GM12878 (cell line): ENCODE results near the gene CACTIN.

Source experiments
- EGR1 ChIP-seq, 2 experiments: IDR thresholded peaks; 1 replicate in 1 of 2; 2 replicates in 1 of 2; pipeline ENCODE4 v1.6.1; 2011 to 2012; ENCODE audit warnings: low read depth in 2 of 2, low read length in 2 of 2, borderline replicate concordance in 1 of 2, mild to moderate bottlenecking in 1 of 2, moderate library complexity in 1 of 2
- MAX ChIP-seq: IDR thresholded peaks from 2 replicates; pipeline ENCODE4 v1.6.1; 2012; ENCODE audit warnings: low read depth, low read length, improper control_type of control experiment
- POLR2AphosphoS5 ChIP-seq: IDR thresholded peaks from 2 replicates; pipeline ENCODE4 v1.6.1; 2011; ENCODE audit warnings: mild to moderate bottlenecking, low read length, inconsistent platforms
- RCOR1 ChIP-seq: conservative IDR thresholded peaks from 2 replicates; pipeline ENCODE4 v1.6.1; 2012; ENCODE audit warnings: low read depth, low read length, improper control_type of control experiment
- RELB ChIP-seq: fragments of 450-650 bp; IDR thresholded peaks from 2 replicates; pipeline ENCODE4 v1.6.1; 2017; ENCODE audit warnings: low read depth, mild to moderate bottlenecking, moderate library complexity
- TCF12 ChIP-seq: IDR thresholded peaks from 2 replicates; pipeline ENCODE4 v1.6.1; 2011; ENCODE audit warnings: low read depth, mild to moderate bottlenecking, low read length
- YY1 ChIP-seq: IDR thresholded peaks from 2 replicates; pipeline ENCODE4 v1.6.1; 2011; ENCODE audit warnings: low read depth, mild to moderate bottlenecking, low read length
- ZNF207 ChIP-seq: fragments of 450-650 bp; IDR thresholded peaks from 2 replicates; pipeline ENCODE4 v1.6.1; 2014; ENCODE audit warnings: antibody characterized with exemption, mild to moderate bottlenecking, borderline replicate concordance
- TF ChIP-seq, protein P1 (sequence below), 3 experiments: IDR thresholded peaks in 2 of 3; conservative IDR thresholded peaks in 1 of 3; 2 replicates each; pipeline ENCODE4 v1.5.1; 2011; ENCODE audit warnings: low read depth in 3 of 3, low read length in 3 of 3, mild to moderate bottlenecking in 3 of 3, control low read depth in 2 of 3, moderate library complexity in 2 of 3, inconsistent platforms in 1 of 3, mixed read lengths in 1 of 3; ENCODE audit not compliant: control insufficient read depth in 2 of 3, insufficient read depth in 1 of 3; ENCODE audit errors: extremely low read depth in 1 of 3

- TF ChIP-seq POLR2AphosphoS5 (no peak), YY1 (no peak), MAX (no peak), TCF12 (no peak), RCOR1 (no peak), EGR1 (IDR thresholded peaks at IDR 0.05; ENCODE audit: borderline replicate concordance in 1 of 2, low read depth in 2 of 2, low read length in 2 of 2) (no peak), RELB (no peak), ZNF207 (no peak)
- TF ChIP-seq, protein P1, sequence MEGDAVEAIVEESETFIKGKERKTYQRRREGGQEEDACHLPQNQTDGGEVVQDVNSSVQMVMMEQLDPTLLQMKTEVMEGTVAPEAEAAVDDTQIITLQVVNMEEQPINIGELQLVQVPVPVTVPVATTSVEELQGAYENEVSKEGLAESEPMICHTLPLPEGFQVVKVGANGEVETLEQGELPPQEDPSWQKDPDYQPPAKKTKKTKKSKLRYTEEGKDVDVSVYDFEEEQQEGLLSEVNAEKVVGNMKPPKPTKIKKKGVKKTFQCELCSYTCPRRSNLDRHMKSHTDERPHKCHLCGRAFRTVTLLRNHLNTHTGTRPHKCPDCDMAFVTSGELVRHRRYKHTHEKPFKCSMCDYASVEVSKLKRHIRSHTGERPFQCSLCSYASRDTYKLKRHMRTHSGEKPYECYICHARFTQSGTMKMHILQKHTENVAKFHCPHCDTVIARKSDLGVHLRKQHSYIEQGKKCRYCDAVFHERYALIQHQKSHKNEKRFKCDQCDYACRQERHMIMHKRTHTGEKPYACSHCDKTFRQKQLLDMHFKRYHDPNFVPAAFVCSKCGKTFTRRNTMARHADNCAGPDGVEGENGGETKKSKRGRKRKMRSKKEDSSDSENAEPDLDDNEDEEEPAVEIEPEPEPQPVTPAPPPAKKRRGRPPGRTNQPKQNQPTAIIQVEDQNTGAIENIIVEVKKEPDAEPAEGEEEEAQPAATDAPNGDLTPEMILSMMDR (IDR thresholded peaks at IDR 0.05 in 2 of 3, conservative IDR thresholded peaks at IDR 0.05 in 1 of 3; ENCODE audit: control insufficient read depth in 2 of 3, extremely low read depth in 1 of 3, insufficient read depth in 1 of 3, low read depth in 3 of 3, low read length in 3 of 3) = no peak
Observed at GRCh38 chr19:3661284-3662238, 35.0 kb upstream of the CACTIN start.
